GM23248 (cell line): ENCODE data around the gene DIDO1.

Experiments
- EZH2 ChIP-seq: fragments of 200-600 bp; sonication (generic); IDR thresholded peaks from 2 replicates; pipeline ENCODE4 v1.6.1; 2018; ENCODE audit warnings: antibody characterized with exemption, mild to moderate bottlenecking; ENCODE audit not compliant: insufficient read depth, poor library complexity, severe bottlenecking
- EZH2phosphoT487 ChIP-seq: fragments of 200-600 bp; sonication (generic); IDR thresholded peaks from 2 replicates; pipeline ENCODE4 v1.6.1; 2018; ENCODE audit warnings: antibody characterized with exemption, moderate library complexity, mild to moderate bottlenecking, low read depth; ENCODE audit not compliant: insufficient read depth

DNA sequence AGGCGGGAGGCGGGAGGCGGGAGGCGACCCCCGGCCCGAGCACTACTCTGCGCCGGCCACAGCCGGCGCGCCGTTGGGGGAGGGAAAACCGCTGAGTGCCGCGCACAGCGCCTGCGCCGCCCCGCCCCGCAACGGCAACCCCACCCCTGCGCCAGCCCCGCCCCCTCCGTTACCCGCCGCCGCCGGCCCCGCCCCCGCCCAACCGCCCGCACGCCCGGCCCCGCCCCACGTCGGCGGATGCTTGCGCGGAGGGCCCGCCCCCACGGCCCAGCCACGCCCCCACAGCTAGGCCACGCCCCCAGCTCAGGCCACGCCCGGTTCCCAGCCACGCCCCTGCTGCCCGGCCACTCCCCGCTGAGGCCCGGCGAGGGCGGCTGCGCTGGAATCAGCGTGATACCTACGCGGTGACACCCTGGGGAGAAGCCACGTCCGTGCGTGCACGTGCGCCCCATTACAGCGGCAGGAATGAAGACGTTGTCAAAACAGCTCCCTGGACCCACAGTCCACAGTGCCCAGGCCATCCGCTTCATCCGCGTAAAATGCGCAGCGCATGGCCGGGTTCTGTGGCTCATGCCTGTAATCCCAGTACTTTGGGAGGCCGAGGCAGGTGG, 64.5 kb downstream of the DIDO1 start, which contains the start of gene TCFL5:
- TF ChIP-seq EZH2phosphoT487: no peak
- TF ChIP-seq EZH2: no peak
